ENCODE measurements around the gene ZNF441. TPM values are rescaled to one million over a fixed set of nuclear protein-coding genes. Genes with fewer than 3 reads are reported as not detected.

The ZNF441 gene
- total and polyA plus RNA-seq, 2 of the 13 experiments (the other 11 are each of a cell fraction or from before 2014, with no cell fraction given): 2.8 to 10.0 TPM

GRCh38 chr19:11767633-11768133 lies 883 bp downstream of the ZNF441 start (continued):
- TF ChIP-seq, protein P1, sequence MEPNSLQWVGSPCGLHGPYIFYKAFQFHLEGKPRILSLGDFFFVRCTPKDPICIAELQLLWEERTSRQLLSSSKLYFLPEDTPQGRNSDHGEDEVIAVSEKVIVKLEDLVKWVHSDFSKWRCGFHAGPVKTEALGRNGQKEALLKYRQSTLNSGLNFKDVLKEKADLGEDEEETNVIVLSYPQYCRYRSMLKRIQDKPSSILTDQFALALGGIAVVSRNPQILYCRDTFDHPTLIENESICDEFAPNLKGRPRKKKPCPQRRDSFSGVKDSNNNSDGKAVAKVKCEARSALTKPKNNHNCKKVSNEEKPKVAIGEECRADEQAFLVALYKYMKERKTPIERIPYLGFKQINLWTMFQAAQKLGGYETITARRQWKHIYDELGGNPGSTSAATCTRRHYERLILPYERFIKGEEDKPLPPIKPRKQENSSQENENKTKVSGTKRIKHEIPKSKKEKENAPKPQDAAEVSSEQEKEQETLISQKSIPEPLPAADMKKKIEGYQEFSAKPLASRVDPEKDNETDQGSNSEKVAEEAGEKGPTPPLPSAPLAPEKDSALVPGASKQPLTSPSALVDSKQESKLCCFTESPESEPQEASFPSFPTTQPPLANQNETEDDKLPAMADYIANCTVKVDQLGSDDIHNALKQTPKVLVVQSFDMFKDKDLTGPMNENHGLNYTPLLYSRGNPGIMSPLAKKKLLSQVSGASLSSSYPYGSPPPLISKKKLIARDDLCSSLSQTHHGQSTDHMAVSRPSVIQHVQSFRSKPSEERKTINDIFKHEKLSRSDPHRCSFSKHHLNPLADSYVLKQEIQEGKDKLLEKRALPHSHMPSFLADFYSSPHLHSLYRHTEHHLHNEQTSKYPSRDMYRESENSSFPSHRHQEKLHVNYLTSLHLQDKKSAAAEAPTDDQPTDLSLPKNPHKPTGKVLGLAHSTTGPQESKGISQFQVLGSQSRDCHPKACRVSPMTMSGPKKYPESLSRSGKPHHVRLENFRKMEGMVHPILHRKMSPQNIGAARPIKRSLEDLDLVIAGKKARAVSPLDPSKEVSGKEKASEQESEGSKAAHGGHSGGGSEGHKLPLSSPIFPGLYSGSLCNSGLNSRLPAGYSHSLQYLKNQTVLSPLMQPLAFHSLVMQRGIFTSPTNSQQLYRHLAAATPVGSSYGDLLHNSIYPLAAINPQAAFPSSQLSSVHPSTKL (CRISPR knock-in tag; IDR thresholded peaks at IDR 0.05): peak; percentile 34; the same call in 1 of the 2 replicates
- no peak for TF ChIP-seq ARNT2 (CRISPR knock-in tag; IDR thresholded peaks at IDR 0.05; ENCODE audit: low read depth)
- TF ChIP-seq IKZF1 (IDR thresholded peaks at IDR 0.05): no peak
- TF ChIP-seq XBP1 (CRISPR knock-in tag; IDR thresholded peaks at IDR 0.05): no peak
- TF ChIP-seq ZKSCAN8 (CRISPR knock-in tag; IDR thresholded peaks at IDR 0.05; ENCODE audit: borderline replicate concordance): no peak
- no peak for TF ChIP-seq HNRNPK (IDR thresholded peaks at IDR 0.05; ENCODE audit: low read depth, low read length, poor library complexity, severe bottlenecking)
- TF ChIP-seq ATF5 (CRISPR knock-in tag; IDR thresholded peaks at IDR 0.05; ENCODE audit: low read depth): no peak
- peak; percentile 44; the same call in 1 of the 2 replicates for TF ChIP-seq RXRB (CRISPR knock-in tag; IDR thresholded peaks at IDR 0.05; ENCODE audit: borderline replicate concordance)
- TF ChIP-seq MLLT10 (CRISPR knock-in tag; IDR thresholded peaks at IDR 0.05): no peak
- peak; percentile 37; the same call in 1 of the 2 replicates for TF ChIP-seq RXRA (CRISPR knock-in tag; IDR thresholded peaks at IDR 0.05)
- TF ChIP-seq, protein P2, sequence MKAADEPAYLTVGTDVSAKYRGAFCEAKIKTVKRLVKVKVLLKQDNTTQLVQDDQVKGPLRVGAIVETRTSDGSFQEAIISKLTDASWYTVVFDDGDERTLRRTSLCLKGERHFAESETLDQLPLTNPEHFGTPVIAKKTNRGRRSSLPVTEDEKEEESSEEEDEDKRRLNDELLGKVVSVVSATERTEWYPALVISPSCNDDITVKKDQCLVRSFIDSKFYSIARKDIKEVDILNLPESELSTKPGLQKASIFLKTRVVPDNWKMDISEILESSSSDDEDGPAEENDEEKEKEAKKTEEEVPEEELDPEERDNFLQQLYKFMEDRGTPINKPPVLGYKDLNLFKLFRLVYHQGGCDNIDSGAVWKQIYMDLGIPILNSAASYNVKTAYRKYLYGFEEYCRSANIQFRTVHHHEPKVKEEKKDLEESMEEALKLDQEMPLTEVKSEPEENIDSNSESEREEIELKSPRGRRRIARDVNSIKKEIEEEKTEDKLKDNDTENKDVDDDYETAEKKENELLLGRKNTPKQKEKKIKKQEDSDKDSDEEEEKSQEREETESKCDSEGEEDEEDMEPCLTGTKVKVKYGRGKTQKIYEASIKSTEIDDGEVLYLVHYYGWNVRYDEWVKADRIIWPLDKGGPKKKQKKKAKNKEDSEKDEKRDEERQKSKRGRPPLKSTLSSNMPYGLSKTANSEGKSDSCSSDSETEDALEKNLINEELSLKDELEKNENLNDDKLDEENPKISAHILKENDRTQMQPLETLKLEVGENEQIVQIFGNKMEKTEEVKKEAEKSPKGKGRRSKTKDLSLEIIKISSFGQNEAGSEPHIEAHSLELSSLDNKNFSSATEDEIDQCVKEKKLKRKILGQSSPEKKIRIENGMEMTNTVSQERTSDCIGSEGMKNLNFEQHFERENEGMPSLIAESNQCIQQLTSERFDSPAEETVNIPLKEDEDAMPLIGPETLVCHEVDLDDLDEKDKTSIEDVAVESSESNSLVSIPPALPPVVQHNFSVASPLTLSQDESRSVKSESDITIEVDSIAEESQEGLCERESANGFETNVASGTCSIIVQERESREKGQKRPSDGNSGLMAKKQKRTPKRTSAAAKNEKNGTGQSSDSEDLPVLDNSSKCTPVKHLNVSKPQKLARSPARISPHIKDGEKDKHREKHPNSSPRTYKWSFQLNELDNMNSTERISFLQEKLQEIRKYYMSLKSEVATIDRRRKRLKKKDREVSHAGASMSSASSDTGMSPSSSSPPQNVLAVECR (CRISPR knock-in tag; IDR thresholded peaks at IDR 0.05; ENCODE audit: borderline replicate concordance): no peak
- no peak for TF ChIP-seq ZNF775 (CRISPR knock-in tag; IDR thresholded peaks at IDR 0.05; ENCODE audit: borderline replicate concordance)
- TF ChIP-seq ZNF329 (CRISPR knock-in tag; IDR thresholded peaks at IDR 0.05; ENCODE audit: low read depth): 0 out of 2 replicates have a peak, but pooled peaks have one; percentile 1
- TF ChIP-seq ZNF784 (CRISPR knock-in tag; IDR thresholded peaks at IDR 0.05; ENCODE audit: borderline replicate concordance): no peak

Measured in HepG2 (cell line).